Central memory CD8-positive, alpha-beta T cell (primary cell): ENCODE measurements around the gene ZC3H4.

Source experiments
- ATAC-seq: fragments of 150-1000 bp; cut with Tn5 transposase; replicated peaks from 2 replicates; pipeline ENCODE4 v1.10.0; 2022; ENCODE audit warnings: mild to moderate bottlenecking, moderate FRiP score, moderate number of reproducible peaks; ENCODE audit not compliant: poor library complexity, severe bottlenecking; ENCODE audit errors: extremely low read depth
- DNase-seq, 2 donors: peaks; one replicate each; pipeline ENCODE4 v3.0.0; 2021; ENCODE audit warnings: low spot score in 2 of 2
- H3K27ac Mint-ChIP-seq: one replicate; pipeline ENCODE4 v1.8.0; 2022; ENCODE audit warnings: low read depth, mild to moderate bottlenecking, moderate library complexity, mixed read lengths
- H3K27me3 Mint-ChIP-seq: one replicate; pipeline ENCODE4 v1.8.0; 2022; ENCODE audit warnings: mixed read lengths
- H3K36me3 Mint-ChIP-seq: one replicate; pipeline ENCODE4 v1.8.0; 2022; ENCODE audit warnings: mild to moderate bottlenecking, moderate library complexity, mixed read lengths; ENCODE audit not compliant: insufficient read depth
- H3K4me1 Mint-ChIP-seq: one replicate; pipeline ENCODE4 v1.8.0; 2022; ENCODE audit warnings: mixed read lengths
- H3K4me3 Mint-ChIP-seq: one replicate; pipeline ENCODE4 v1.8.0; 2022; ENCODE audit warnings: mild to moderate bottlenecking, moderate library complexity, mixed read lengths
- H3K9me3 Mint-ChIP-seq: one replicate; pipeline ENCODE4 v1.8.0; 2022; ENCODE audit warnings: mixed read lengths

Gene ZC3H4

GRCh38 chr19:47112997-47113849, at the start of gene ZC3H4:
Gene ZC3H4 (minus strand): TSS chr19:47113776. CDS start chr19:47112584, 1,192 bp downstream.
- no peaks in the 10 kb centered on the region for H3K9me3 Mint-ChIP-seq
- H3K4me3 Mint-ChIP-seq, result peak within 1 kb of the TSS; percentile 96
- peak within 1 kb of the TSS; percentile 100 for H3K27ac Mint-ChIP-seq
- H3K4me1 Mint-ChIP-seq, result peaks cover 34% of the 10 kb centered on the region
- no peaks in the 10 kb centered on the region for H3K27me3 Mint-ChIP-seq
- H3K36me3 Mint-ChIP-seq, result peaks cover 42% of the 10 kb centered on the region
- ATAC-seq (peak; percentile 82), DNase-seq (peak; percentile 98 to 100)

GRCh38 chr19:47161876-47162489, 48.4 kb upstream of the ZC3H4 start:
- peaks cover 15% of the 10 kb centered on the region for H3K36me3 Mint-ChIP-seq
- H3K27me3 Mint-ChIP-seq, result no peaks in the 10 kb centered on the region
- DNase-seq (no peak), ATAC-seq (no peak)
- peaks cover 27% of the 10 kb centered on the region for H3K4me1 Mint-ChIP-seq
- H3K9me3 Mint-ChIP-seq, result no peaks in the 10 kb centered on the region
- H3K4me3 Mint-ChIP-seq, result no peak overlapping the region
- no peak overlapping the region for H3K27ac Mint-ChIP-seq

GRCh38 chr19:47158879-47159503, 45.4 kb upstream of the ZC3H4 start:
- Mint-ChIP-seq H3K27ac (peak overlapping the region; percentile 89), H3K36me3 (peaks cover 28% of the 10 kb centered on the region), H3K9me3 (no peaks in the 10 kb centered on the region), H3K4me1 (peaks cover 40% of the 10 kb centered on the region), H3K27me3 (no peaks in the 10 kb centered on the region), H3K4me3 (peak overlapping the region; percentile 71)
- peak; percentile 88 for ATAC-seq
- DNase-seq, result peak in 1 of 2 donors; percentile 29

GRCh38 chr19:47158367-47158791, 44.8 kb upstream of the ZC3H4 start:
- H3K27me3 Mint-ChIP-seq, result no peaks in the 10 kb centered on the region
- no peak for DNase-seq
- peaks cover 28% of the 10 kb centered on the region for H3K36me3 Mint-ChIP-seq
- no peak for ATAC-seq
- peak overlapping the region; percentile 71 for H3K4me3 Mint-ChIP-seq
- no peaks in the 10 kb centered on the region for H3K9me3 Mint-ChIP-seq
- H3K4me1 Mint-ChIP-seq, result peaks cover 40% of the 10 kb centered on the region
- H3K27ac Mint-ChIP-seq, result peak overlapping the region; percentile 89

GRCh38 chr19:47157431-47158321, 44.1 kb upstream of the ZC3H4 start:
- no peaks in the 10 kb centered on the region for H3K9me3 Mint-ChIP-seq
- H3K4me1 Mint-ChIP-seq, result peaks cover 40% of the 10 kb centered on the region
- DNase-seq, result no peak
- peak; percentile 30 for ATAC-seq
- H3K36me3 Mint-ChIP-seq, result peaks cover 35% of the 10 kb centered on the region
- no peaks in the 10 kb centered on the region for H3K27me3 Mint-ChIP-seq
- peak overlapping the region; percentile 89 for H3K27ac Mint-ChIP-seq
- H3K4me3 Mint-ChIP-seq, result peak overlapping the region; percentile 71

- ATAC-seq, result no peak
- peak overlapping the region; percentile 89 for H3K27ac Mint-ChIP-seq
- no peaks in the 10 kb centered on the region for H3K27me3 Mint-ChIP-seq
- H3K36me3 Mint-ChIP-seq, result peaks cover 36% of the 10 kb centered on the region
- H3K9me3 Mint-ChIP-seq, result no peaks in the 10 kb centered on the region
- DNase-seq, result no peak
- peak overlapping the region; percentile 63 for H3K4me3 Mint-ChIP-seq
- H3K4me1 Mint-ChIP-seq, result peaks cover 35% of the 10 kb centered on the region
These were observed 43.4 kb upstream of the ZC3H4 start for GRCh38 chr19:47156861-47157430.

GRCh38 chr19:47155148-47155547, 41.6 kb upstream of the ZC3H4 start:
- Mint-ChIP-seq H3K27me3 (no peaks in the 10 kb centered on the region), H3K4me1 (peaks cover 39% of the 10 kb centered on the region), H3K36me3 (peaks cover 45% of the 10 kb centered on the region), H3K27ac (peak overlapping the region; percentile 10), H3K4me3 (peak overlapping the region; percentile 47), H3K9me3 (no peaks in the 10 kb centered on the region)
- DNase-seq, result no peak
- no peak for ATAC-seq

GRCh38 chr19:47153266-47153665, 39.7 kb upstream of the ZC3H4 start:
- H3K36me3 Mint-ChIP-seq, result peaks cover 52% of the 10 kb centered on the region
- H3K4me1 Mint-ChIP-seq, result peaks cover 27% of the 10 kb centered on the region

GRCh38 chr19:47152632-47153031, 39.1 kb upstream of the ZC3H4 start:
- Mint-ChIP-seq H3K27me3 (no peaks in the 10 kb centered on the region), H3K4me3 (no peak overlapping the region), H3K36me3 (peaks cover 54% of the 10 kb centered on the region), H3K27ac (no peak overlapping the region), H3K4me1 (peaks cover 21% of the 10 kb centered on the region), H3K9me3 (no peaks in the 10 kb centered on the region)
- DNase-seq (no peak), ATAC-seq (no peak)

More at GRCh38 chr19:47153266-47153665, 39.7 kb upstream of the ZC3H4 start:
- no peaks in the 10 kb centered on the region for H3K27me3 Mint-ChIP-seq
- DNase-seq, result no peak
- no peak for ATAC-seq
- no peak overlapping the region for H3K4me3 Mint-ChIP-seq
- H3K27ac Mint-ChIP-seq, result no peak overlapping the region
- no peaks in the 10 kb centered on the region for H3K9me3 Mint-ChIP-seq

- H3K27ac Mint-ChIP-seq, result no peak overlapping the region
- no peaks in the 10 kb centered on the region for H3K27me3 Mint-ChIP-seq
- DNase-seq (no peak), ATAC-seq (no peak)
- H3K9me3 Mint-ChIP-seq, result no peaks in the 10 kb centered on the region
- peaks cover 54% of the 10 kb centered on the region for H3K36me3 Mint-ChIP-seq
- H3K4me1 Mint-ChIP-seq, result peaks cover 20% of the 10 kb centered on the region
- H3K4me3 Mint-ChIP-seq, result no peak overlapping the region
These were observed 38.6 kb upstream of the ZC3H4 start for GRCh38 chr19:47152205-47152604.

GRCh38 chr19:47151627-47152026, 38.1 kb upstream of the ZC3H4 start:
- ATAC-seq, result no peak
- Mint-ChIP-seq H3K9me3 (no peaks in the 10 kb centered on the region), H3K27ac (peak overlapping the region; percentile 56), H3K4me1 (peaks cover 19% of the 10 kb centered on the region), H3K4me3 (no peak overlapping the region), H3K27me3 (no peaks in the 10 kb centered on the region), H3K36me3 (peaks cover 52% of the 10 kb centered on the region)
- no peak for DNase-seq

- peaks cover 47% of the 10 kb centered on the region for H3K36me3 Mint-ChIP-seq
- peak overlapping the region; percentile 52 for H3K27ac Mint-ChIP-seq
- H3K27me3 Mint-ChIP-seq, result no peaks in the 10 kb centered on the region
- no peaks in the 10 kb centered on the region for H3K9me3 Mint-ChIP-seq
- DNase-seq (no peak), ATAC-seq (no peak)
- H3K4me1 Mint-ChIP-seq, result peaks cover 28% of the 10 kb centered on the region
- H3K4me3 Mint-ChIP-seq, result no peak overlapping the region
These were observed 33.3 kb upstream of the ZC3H4 start for GRCh38 chr19:47146920-47147319.
